GM21381 (cell line): ENCODE measurements around the gene MB21D2.
A peak's percentile ranks its signal among the peaks of the same experiment; 100 is the strongest.

Experiments used
- ATAC-seq: cut with Tn5 transposase; IDR thresholded peaks from one replicate; pipeline ENCODE4 v1.9.1; 2021; ENCODE audit warnings: mild to moderate bottlenecking, moderate library complexity; ENCODE audit not compliant: unreplicated experiment

MB21D2 gene

DNA sequence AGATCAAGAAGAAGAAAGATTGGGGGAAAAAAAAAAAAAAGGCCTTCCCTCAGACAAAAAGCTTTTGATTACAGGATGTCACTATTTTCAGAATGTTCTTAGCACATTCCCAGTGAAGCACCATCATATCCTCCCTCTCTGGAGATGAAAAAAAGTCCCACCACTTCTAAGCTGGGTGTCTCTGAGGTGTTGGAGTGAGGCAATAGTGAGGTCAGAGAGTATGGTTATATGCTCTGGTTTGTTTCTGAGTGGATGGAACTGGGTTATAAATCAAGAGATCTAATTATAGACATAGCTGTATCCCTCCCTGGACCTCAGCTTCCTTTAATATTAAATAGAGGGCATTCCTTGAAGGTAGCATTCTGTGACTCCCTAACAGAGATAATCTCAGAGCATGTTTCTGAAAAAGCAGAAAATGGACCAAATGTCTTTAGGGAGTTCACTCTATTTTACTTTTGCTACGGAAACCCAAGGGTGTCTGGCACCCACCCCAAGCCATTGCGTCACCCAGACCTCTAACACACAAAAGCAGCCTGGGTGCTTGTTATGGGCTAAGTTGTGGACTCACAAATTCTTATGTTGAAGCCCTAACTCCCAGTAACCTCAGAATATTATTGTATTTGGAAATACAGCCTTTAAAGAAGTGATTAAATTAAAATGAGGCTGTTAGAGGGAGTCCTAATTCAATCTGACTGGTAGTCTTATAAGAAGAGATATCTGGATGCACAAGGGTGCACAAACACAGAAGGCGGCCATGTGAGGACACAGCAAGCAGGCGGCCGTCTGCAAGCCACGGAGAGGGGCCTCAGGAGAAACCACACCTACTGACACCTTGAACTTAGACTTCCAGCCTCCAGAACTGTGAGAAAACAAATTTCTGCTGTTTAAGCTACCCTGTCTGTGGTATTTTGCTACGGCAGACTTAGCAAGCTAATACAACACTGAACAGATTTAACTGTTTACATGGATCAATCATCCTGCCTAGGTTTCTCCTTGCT lies 81.5 kb downstream of the MB21D2 start:
- ATAC-seq = no peak

DNA sequence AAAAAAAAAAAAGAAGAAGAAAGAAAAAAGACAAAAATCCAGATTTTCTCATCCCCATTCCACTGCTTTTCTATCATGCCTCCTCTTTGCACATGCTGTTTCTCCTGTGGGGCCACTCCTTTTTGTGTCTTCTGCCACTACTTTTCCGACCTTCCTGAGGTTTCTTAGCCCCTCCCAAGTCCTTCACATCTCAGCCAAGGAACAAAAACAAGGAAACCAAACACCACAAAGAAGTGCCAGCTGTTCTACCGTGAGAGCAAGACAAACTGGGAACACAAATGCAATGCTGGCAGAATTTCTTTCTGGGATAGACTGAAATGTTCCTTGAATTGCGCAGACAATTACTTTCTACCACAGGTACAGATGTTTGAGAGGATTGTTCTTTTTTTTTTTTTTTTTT lies 83.2 kb downstream of the MB21D2 start:
- ATAC-seq = no peak

DNA sequence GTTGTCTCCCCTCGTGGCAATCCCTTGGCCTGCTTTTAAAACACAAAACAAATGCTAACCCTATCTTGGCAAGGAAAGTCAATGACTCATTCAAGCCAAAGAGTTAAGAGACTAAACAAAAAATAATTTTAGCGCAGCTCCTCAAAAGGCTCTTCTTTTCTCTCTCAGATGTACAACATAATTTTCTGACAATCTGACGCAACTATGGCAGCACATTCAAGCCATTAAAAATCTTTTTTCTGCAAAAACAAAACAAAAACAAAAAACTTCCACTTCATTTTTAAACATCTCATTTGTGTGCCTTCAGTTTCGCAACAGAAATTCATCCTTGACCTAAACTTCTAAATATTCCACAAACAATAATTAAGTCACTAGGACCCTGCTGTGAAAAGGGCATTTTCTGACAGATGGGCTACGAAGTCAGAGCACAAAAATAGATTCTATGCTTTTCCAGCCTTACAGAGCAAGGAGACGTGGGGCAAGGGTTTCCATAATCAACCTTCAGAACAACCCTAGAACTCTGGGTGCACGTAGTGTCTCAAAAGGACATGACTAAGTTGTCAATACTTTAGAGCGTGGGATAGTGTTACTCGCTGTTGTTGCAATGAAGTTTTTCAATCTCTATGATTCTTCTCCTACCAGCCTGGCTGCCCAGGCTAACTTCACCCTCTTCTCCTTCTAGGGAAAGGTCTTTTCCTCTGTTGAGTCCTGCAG lies 84.3 kb downstream of the MB21D2 start:
- ATAC-seq = no peak

DNA sequence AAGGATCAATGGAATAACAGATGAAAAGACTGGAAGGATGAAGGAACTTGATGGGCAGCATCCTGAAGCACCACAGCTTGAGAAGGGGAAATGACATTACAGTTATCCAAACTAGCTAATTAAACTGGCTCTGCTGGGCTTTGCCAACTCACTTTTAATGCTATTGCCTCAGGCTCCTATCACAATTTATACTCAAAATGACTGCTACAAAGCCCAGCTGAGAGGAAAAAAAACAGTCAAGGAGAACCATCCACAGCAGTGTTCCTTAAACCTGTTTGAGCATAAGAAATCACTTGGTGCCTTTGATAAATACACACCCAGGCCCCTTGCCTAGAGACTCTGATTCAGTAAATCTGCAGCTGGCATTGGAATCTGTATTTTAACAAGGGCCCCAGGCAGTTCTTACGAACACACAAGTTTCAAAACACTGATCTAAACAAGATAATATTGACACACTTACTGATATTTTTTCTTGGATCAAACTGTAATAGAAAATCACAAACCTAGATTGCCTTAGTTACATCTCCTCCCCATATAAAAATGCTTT lies 85.8 kb downstream of the MB21D2 start:
- no peak for ATAC-seq

DNA sequence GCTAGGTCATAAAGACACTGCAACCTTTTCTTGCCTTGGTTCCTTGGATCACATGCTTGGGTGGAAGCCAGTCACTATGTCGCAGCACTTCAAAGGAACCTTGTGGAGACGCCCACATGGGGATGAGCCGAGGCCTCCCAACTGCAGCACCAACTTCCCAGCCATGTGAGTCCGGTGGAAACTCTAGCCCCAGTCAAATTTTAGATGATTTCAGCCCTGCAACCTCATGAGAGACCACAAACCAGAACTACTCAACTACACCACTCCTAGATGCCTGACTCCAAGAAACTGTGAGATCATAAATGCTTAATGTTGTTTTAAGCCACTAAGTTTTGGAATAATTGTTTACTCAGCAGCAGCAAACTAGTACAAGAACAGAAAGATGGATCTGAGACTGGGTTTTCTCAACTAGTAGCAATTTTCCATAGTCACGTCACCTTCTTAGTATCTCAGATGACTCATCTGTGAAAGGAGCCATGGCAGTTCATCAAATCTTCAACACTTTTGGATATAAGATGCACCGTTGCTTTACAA lies 86.5 kb downstream of the MB21D2 start:
- ATAC-seq = no peak

DNA sequence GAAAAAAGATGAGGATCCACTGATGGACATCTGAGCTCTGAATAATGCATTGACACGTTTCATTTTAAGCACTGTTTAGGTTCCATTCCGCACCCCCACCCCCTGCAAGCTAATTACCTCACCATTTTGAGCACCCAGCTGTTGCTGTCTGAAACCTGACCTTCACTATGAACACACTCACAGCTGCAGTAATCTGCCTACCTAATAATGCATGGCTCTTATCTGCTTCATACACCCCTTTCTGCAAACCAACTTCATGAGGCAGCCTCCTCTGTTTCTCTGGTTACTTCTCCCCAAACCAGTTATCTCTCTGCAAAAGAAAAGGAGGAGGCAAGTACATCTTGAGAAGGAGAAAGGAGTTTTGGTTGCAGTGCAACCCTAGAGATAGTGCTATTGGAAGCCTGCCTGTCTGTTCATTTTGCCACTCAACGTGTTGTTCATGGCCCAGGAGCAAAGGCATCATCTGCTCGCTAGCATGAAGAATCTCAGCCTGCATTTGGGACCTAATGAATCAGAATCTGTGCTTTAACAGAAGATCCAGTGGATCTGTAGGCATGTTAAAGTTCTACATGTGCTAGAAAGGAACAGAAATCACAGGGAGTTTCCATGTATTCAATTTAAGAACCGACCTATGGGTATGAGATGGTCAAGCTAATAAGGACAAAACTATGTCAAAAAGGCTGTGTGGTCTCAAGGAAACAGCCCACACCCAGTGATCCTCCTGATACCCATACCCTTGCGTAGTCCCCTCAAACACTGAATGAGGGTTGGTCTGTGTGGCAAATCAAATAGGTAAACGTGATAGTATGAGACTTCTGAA lies 87.2 kb downstream of the MB21D2 start:
- no peak for ATAC-seq

DNA sequence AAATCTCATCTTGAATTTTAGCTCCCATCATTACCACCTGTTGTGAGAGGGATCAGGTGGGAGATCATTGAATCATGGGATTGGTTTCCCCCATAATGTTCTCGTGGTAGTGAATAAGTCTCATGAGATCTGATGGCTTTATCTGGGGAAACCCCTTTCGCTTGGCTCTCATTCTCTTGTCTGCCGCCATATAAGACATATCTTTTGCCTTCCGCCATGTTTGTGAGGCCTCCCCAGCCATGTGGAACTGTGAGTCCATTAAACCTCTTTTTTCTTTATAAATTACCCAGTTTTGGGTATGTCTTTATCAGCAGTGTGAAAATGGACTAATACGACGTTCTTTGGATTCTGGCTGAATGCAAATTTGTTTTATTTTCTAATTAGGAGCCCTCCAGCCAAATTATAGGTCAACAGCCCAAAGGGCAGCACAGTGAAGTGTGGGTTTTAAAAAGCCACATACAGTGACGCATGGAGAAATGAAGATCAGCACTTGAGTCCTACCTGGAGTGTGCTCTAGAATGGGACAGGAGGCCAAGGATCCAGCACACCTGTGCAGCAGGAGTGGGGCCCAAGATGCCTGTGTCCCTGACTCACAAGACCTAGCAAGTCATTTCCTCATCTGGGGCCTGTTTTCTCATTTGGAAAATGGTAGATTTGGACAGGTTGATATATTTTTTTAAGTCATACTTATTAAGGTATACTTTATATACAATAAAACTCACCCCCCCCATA lies 89.6 kb downstream of the MB21D2 start:
- ATAC-seq = no peak

DNA sequence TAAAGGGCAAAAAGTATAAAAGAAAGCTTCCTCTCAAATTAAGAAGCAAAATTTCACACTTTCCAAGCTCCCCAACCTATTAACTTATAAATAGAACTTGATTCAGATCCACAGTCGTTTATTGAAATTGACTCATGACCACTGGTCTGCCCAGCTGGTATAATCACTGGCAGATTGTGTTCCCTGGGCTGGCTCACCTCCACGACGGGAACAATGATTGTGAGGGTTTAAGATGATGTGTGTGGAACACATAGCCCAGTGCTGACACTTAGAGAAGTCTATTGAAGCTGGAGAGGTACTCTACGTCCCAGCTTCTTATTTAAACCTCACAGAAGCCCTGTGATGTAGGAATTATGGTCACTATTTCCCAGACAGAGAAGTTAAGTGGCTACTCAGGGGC lies 90.4 kb downstream of the MB21D2 start:
- ATAC-seq = no peak

DNA sequence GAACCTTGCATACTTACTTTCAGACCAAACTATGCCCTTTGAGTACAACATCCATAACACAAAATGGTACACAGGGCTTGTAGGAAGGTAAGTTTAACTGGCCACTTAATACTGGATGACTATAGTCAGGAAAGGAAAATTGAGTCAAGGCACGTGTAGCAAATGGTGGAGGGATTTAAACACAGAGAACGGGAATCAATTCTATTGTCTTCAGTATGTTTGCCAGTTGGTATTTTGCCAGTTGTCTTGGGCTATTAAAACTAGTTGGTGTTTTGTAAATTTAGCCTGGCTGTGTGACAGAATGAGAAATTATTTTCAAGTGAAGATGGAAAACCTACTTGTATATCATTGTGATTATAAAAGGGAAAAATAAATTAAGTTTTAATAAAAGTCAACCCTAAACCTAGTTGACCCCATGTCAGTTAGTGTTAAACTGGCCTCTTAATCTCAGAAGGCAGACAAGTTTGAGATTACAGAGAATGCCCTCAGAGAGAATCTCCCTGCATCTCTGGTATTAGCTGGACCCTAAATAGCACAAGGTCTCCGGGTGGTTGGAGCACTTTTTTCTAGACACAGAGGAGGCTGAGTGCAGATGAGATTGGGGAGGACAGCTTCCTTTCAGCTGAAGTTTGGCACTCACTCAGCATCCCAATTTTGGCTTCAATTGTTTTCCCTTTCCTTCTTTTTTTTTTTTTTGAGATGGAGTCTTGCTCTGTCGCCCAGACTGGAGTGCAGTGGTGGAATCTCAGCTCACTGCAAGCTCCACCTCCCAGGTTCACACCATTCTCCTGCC lies 91.2 kb downstream of the MB21D2 start:
- no peak for ATAC-seq

DNA sequence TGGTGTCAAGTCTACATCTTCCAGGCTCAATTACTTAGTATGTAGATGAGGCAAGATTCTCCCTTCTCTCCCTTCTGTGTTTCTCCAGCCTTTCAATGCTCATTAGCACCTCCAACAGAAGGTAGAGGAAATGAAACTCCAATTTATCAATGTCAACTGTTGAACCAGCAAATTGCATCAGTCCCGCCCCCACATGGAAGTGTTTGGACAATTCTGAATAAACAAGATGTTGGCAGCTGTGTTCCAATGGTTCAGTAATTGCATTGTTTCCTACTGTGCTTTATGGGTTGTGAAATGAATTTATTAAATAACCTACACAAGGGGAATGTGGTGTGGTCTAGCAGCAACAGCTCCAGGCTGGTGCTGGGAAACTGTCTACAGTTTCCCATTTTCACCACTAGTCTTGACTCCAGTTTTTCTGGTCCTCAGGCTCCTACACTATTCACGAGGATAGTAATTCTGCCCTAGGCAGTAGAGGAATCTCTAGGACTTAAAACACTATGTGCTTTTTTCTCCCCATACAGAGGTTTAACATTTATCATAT lies 91.9 kb downstream of the MB21D2 start:
- peak; percentile 54 for ATAC-seq

DNA sequence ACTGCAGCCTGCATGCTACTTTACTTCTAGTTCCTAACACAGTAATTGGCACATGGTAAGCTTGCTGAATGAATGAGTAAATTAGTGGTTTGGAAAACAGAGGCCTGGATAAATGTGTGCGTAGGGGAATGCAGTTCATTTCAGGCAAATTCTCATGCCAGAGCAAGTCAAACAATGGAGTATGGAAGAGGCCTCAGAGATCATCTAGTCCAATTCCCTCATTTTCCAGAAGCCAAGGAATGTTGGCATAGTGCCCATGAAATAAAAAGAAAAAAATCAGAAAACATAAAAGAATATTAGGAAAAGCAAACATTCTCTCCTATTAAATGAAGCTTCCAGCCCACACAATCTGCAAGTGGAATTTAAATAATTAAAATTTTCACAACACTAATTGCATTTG lies 92.4 kb downstream of the MB21D2 start:
- no peak for ATAC-seq

DNA sequence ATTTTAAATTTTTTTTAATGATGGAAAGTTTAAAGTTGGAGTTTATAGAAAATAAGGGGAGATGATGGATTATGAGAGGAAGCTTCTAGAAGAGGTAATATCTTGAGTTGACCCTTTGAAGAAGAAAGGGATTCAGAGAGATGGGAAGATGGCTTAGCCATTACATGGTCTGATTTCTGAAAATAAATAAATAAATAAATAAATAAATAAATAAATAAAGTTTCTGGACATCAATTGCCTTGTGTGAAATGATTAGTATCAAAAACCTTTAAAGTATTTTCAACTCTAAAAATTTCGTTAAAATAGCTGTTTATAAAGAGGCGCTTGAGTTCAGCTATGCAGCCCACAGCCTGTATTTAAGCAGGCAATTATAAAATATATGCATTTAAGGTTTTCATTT lies 93.3 kb downstream of the MB21D2 start:
- ATAC-seq = no peak

DNA sequence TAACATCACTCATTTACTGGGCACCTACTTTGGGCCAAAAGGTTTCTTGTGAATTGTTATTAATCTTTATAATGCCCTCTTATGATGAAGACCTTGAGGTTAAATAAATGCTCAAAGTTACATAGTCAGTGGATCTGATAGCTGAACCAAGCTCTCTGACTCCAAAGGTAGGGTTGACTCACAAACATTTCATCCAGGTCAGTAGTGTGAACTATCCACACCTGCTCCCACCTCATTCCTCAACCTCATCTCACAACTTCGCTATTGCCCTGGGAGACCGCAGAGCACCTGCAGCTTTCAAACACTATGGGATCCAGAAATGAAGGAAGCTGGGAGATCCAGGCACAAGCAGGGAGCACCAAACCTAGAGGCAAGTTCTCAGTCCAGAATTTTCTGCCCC lies 96.5 kb downstream of the MB21D2 start:
- no peak for ATAC-seq

DNA sequence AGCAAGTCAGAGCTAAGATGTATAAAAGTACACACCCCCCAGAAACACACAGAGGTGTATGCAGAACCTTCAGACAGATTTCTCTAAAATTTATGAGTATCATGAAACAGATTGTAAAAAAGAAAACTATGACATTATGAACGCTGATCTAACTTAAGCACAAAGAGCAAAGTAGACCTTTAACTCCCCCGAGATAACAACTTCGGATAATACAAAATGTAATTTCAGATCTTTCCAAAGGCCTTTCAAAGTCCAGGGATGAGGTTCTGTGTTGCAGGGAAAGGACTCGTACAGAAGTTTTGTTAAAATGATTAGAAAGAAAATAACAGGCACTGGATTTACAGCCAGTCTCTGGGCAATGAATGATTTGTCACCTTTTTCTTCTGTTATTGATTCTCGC lies 97.5 kb downstream of the MB21D2 start:
- ATAC-seq = no peak

DNA sequence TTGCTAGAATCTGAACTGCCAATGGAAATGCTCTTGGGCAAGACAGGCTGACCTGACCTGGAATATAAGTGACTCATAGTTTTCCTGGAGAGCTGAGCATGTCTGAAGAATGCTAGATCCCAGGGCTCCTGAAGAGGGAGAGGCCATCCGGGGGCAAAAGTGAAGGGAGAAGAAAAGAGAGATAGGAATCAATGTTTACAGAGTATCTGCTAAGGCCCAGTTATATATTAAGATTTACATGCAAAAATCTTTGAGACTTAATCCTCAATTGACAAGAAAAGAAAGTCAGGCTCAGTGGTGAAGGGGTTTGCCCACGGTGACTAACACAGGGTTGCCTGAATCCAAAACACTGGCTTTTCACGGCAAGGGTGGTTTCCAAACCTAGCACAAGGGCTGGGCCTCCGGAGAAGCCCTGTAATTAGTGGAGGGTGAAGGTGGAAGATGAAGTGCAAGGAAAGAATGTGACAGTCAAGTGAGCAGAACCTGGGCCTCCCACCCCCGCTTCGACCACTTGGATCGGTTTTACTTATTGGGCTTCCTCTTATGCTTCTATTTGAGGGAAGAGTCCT lies 98.6 kb downstream of the MB21D2 start:
- no peak for ATAC-seq

DNA sequence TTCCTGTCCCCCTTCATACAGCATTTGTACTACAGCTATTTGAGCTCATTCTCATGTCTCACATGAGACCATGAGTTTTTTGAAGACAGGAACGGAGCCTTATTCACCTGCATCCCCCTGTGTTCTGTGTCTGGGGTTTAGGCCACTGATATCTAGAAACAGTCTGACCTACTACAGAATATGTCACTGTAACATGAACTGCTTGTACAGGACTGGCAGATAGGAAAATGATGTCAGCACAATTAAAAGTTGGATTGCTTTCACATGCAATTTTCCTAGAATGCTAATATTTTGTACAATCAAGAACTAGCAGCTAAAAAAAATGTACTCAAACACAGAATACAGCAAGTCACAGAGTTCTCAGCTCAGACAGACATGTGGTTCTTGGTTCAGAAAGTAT lies 99.5 kb downstream of the MB21D2 start:
- ATAC-seq = no peak

DNA sequence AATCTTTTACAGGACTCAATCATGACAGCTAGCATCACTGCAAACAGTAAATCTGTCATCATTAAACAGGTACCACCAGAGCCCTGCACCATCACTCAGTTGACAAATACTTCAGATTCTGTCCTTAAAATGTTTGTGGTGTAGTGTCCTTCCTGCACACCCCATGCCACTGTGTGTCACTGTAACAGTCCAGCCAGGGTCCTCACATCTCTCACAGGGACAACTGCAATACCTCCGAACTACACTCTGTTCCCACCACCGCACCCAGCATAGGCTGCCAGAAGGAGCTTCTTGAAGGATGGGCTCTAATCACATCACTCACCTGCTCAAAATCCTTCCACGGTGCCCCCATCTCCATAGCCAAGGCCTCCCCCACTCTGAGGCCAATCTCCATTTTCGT lies 100.2 kb downstream of the MB21D2 start:
- ATAC-seq = no peak

DNA sequence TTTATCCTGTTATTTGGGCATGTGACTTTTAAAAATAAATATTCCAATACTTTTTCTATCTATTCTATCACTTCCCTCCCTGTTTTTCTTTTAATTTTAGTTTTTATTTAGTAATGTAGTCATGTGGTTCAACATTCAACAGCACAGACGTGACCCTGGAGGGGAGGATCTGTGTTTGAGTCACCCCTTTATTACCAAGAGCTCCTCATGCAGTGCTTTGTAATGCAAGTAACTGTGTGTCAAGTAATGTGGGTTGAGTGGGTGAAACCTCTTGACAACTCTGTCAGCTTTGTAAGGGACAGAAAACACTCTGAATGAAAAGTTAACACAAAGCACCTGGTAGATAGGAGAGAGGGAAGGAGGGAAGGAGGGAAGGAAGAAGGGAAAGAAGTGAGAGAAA lies 100.6 kb downstream of the MB21D2 start:
- ATAC-seq = no peak

DNA sequence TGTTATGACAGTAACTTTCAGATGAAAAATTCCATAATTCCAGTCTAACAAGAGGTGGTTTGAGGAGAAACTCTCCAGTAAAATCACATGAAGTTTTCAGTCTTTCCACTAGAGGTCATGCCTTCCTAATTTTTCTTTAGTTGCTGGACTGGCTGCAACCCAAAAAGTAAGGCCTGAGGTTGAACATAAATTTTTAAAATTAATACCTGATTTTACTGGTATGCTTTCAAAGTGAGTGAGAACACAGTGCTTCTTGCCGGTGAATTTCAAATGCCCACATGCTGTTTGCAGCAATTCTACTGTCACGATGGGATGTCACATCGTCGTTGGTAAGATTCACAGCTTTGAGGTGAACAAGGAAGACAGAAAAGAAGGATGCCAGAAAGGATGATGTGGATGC lies 101.3 kb downstream of the MB21D2 start:
- no peak for ATAC-seq
